Measurements from ENCODE around the gene MPIG6B.

MPIG6B gene

GRCh38 chr6:31739639-31740396, 16.6 kb downstream of the MPIG6B start, which contains the start of gene MSH5:
MSH5 (plus strand) TSS chr6:31740005; CDS start chr6:31740467, 462 bp downstream.
- peak; percentile 99 for DNase-seq

- no peak for DNase-seq
Measured at GRCh38 chr6:31740397-31741223, 17.4 kb downstream of the MPIG6B start.

- no peak for DNase-seq
Measured at GRCh38 chr6:31741815-31742214, 18.6 kb downstream of the MPIG6B start.

- no peak for DNase-seq
Measured at GRCh38 chr6:31742894-31743293, 19.7 kb downstream of the MPIG6B start.

- no peak for DNase-seq
Measured at GRCh38 chr6:31744422-31744821, 21.2 kb downstream of the MPIG6B start.

GRCh38 chr6:31749301-31750036, 26.3 kb downstream of the MPIG6B start:
- no peak for DNase-seq

- DNase-seq: peak; percentile 76
Measured at GRCh38 chr6:31750411-31751022, 27.3 kb downstream of the MPIG6B start.

- DNase-seq: peak; percentile 88
Measured at GRCh38 chr6:31752739-31753319, 29.7 kb downstream of the MPIG6B start.

- no peak for DNase-seq
Measured at GRCh38 chr6:31758281-31758680, 35.1 kb downstream of the MPIG6B start.

- DNase-seq: no peak
Measured at GRCh38 chr6:31760790-31761189, 37.6 kb downstream of the MPIG6B start.

GRCh38 chr6:31761343-31761742, 38.2 kb downstream of the MPIG6B start:
- no peak for DNase-seq

- no peak for DNase-seq
Measured at GRCh38 chr6:31762356-31762755, 39.2 kb downstream of the MPIG6B start, which contains the start of gene SAPCD1. SAPCD1 (plus strand) TSS chr6:31762656; CDS start chr6:31763055, 399 bp downstream.

GRCh38 chr6:31762878-31763618, 39.9 kb downstream of the MPIG6B start:
- DNase-seq: no peak

GRCh38 chr6:31763619-31763940, 40.4 kb downstream of the MPIG6B start:
- peak; percentile 69 for DNase-seq

- no peak for DNase-seq
Measured at GRCh38 chr6:31764198-31764597, 41.0 kb downstream of the MPIG6B start.

- DNase-seq: no peak
Measured at GRCh38 chr6:31765559-31765909, 42.4 kb downstream of the MPIG6B start.

- DNase-seq: no peak
Measured at GRCh38 chr6:31765910-31766794, 43.0 kb downstream of the MPIG6B start.

GRCh38 chr6:31767096-31767645, 44.0 kb downstream of the MPIG6B start:
- no peak for DNase-seq

- no peak for DNase-seq
Measured at GRCh38 chr6:31768363-31769257, 45.4 kb downstream of the MPIG6B start.

Measured in HCEC 1CT (cell line).